Peyer's patch (tissue), 4 donors: ENCODE measurements around the gene MYOF. TPM values are rescaled to one million over a fixed set of nuclear protein-coding genes. Genes with fewer than 3 reads are reported as not detected.

ENCODE experiments used
- DNase-seq, 3 donors: peaks; one replicate each; pipeline ENCODE4 v3.0.0-alpha.2; 2017 to 2019
- H3K27ac ChIP-seq, 4 donors: fragments of 200-600 bp; sonication (generic); one replicate each; pipeline ENCODE4 v1.5.1; 2016 to 2019
- H3K27me3 ChIP-seq, 2 donors: fragments of 200-600 bp; sonication (generic); one replicate each; pipeline ENCODE4 v1.5.1; 2019
- H3K36me3 ChIP-seq, 3 donors: fragments of 200-600 bp; sonication (generic); one replicate each; pipeline ENCODE4 v1.5.1; 2016 to 2019
- H3K4me1 ChIP-seq, 4 donors: fragments of 200-600 bp; sonication (generic); one replicate each; pipeline ENCODE4 v1.5.1; 2016 to 2019
- H3K4me3 ChIP-seq, 4 donors: fragments of 200-600 bp; sonication (generic); 1 replicate in 3 of 4; 2 replicates in 1 of 4; pipeline ENCODE4 v1.5.1; 2016 to 2019; ENCODE audit warnings: mild to moderate bottlenecking in 1 of 4
- H3K9me3 ChIP-seq, 4 donors: fragments of 200-600 bp; sonication (generic); one replicate each; pipeline ENCODE4 v1.5.1; 2016 to 2019; ENCODE audit warnings: mild to moderate bottlenecking in 1 of 4
- POLR2A ChIP-seq, 2 donors: fragments of 450-650 bp; IDR thresholded peaks; one replicate each; pipeline ENCODE4 v1.5.1; 2017; ENCODE audit warnings: antibody characterized with exemption in 2 of 2, mild to moderate bottlenecking in 2 of 2, moderate library complexity in 2 of 2
- total RNA-seq, 4 donors: library from RNA; depleted of rRNA; stranded (reverse); fragments of >200 nt; gene quantifications; one replicate each; pipeline ENCODE4 v1.1.0, GENCODE V29; 2016
- TF ChIP-seq, protein P1 (sequence below), 6 experiments: fragments of 450-650 bp in 4 of 6; fragments of 200-600 bp in 2 of 6; sonication (generic) in 1 of 6; IDR thresholded peaks; one replicate each; pipeline ENCODE4 v1.5.1; 2017 to 2019; ENCODE audit warnings: antibody characterized with exemption in 6 of 6, mild to moderate bottlenecking in 3 of 6, moderate library complexity in 1 of 6

MYOF gene
- total RNA-seq, 4 donors from 2014 or later = 15.1 to 52.8 (median 24.4) TPM

DNA sequence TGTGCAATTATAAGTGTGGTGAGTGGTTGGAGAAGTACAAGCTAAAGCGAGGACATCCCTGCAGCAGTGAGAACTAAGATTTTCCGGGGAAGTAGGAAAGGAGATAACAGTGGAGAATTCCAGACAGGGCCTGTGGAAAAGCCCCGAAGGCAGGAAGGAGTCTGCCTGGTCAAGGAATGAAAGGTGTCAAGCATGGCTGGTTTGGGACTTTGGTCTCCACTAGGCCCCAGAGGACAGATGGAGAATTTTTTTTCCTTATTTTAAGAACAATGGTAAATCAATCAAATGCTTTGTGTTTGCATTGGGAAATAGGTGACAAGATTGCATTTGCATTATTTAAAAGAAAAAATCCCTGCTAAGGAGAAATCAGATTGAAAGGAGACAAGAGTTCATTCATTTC, 11.0 kb upstream of the MYOF start:
- Histone ChIP-seq H3K4me1 (peaks cover 0 to 5% (median 0%) of the 10 kb centered on the region in 4 donors), H3K27me3 (no peaks in the 10 kb centered on the region), H3K27ac (no peak overlapping the region), H3K4me3 (no peak overlapping the region), H3K9me3 (no peaks in the 10 kb centered on the region), H3K36me3 (no peaks in the 10 kb centered on the region)
- TF ChIP-seq, protein P1, sequence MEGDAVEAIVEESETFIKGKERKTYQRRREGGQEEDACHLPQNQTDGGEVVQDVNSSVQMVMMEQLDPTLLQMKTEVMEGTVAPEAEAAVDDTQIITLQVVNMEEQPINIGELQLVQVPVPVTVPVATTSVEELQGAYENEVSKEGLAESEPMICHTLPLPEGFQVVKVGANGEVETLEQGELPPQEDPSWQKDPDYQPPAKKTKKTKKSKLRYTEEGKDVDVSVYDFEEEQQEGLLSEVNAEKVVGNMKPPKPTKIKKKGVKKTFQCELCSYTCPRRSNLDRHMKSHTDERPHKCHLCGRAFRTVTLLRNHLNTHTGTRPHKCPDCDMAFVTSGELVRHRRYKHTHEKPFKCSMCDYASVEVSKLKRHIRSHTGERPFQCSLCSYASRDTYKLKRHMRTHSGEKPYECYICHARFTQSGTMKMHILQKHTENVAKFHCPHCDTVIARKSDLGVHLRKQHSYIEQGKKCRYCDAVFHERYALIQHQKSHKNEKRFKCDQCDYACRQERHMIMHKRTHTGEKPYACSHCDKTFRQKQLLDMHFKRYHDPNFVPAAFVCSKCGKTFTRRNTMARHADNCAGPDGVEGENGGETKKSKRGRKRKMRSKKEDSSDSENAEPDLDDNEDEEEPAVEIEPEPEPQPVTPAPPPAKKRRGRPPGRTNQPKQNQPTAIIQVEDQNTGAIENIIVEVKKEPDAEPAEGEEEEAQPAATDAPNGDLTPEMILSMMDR (IDR thresholded peaks at IDR 0.05) = peak in 1 of 6 experiments; percentile 11
- no peak for TF ChIP-seq POLR2A (IDR thresholded peaks at IDR 0.05)
- no peak for DNase-seq

DNA sequence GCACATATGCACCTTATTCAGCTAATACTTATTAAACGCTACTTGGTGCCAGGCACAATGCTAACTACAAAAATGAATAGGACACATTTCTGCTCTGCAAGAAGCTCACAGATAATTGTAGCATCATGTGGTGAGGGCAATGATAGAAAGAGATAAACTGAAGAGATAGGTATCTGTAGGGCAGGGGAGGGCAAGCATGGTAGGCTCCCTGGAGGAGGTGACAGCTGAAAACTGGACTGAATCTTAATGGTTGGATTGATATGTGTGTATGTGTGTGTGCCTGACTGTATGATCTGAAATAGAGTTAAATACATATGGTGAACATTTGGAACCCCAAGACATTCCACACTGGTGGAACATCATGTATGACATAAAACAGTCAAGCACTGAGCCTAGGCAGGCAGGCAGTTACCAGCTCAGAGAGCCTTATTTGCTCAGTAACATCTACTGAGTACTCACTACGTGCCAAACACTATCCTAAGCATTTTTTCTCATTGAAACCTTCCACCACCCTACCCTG, 9.5 kb upstream of the MYOF start:
- Histone ChIP-seq H3K27ac (no peak overlapping the region), H3K4me1 (peaks cover 0 to 2% (median 0%) of the 10 kb centered on the region in 4 donors), H3K27me3 (no peaks in the 10 kb centered on the region), H3K36me3 (no peaks in the 10 kb centered on the region), H3K4me3 (no peak overlapping the region), H3K9me3 (no peaks in the 10 kb centered on the region)
- TF ChIP-seq POLR2A (IDR thresholded peaks at IDR 0.05) = no peak
- TF ChIP-seq, protein P1 (IDR thresholded peaks at IDR 0.05) = no peak
- DNase-seq = no peak

DNA sequence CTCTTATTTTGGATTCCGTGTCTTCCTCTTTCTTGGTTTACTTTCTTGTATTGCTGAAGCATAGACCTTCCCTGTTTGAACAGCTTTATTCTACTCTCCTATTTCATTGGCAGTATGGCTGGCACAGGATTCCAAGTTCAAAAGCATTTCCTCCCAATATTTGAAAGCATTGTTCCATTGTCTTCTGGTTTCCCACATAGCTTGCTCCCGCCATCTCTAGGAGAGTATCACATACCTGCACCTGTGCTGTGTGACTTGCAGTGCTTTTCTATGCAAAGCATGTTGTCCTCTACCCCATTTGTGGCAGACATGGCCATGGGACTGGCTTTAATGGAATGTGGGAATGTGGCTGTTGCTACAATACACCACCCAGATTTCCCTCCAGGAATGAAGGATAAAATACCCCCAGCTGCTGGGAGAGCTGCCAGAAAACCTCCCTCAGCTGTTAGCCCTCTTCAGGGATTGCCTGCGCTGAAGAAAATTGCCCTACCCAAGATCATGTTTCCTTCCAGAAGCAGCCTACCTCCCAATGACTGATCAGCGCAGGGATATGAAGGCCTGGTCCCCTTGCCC, 6.9 kb upstream of the MYOF start:
- DNase-seq = no peak
- Histone ChIP-seq H3K27ac (no peak overlapping the region), H3K36me3 (no peaks in the 10 kb centered on the region), H3K27me3 (no peaks in the 10 kb centered on the region), H3K9me3 (no peaks in the 10 kb centered on the region), H3K4me1 (no peaks in the 10 kb centered on the region), H3K4me3 (no peak overlapping the region)
- no peak for TF ChIP-seq POLR2A (IDR thresholded peaks at IDR 0.05)
- TF ChIP-seq, protein P1 (IDR thresholded peaks at IDR 0.05) = no peak

DNA sequence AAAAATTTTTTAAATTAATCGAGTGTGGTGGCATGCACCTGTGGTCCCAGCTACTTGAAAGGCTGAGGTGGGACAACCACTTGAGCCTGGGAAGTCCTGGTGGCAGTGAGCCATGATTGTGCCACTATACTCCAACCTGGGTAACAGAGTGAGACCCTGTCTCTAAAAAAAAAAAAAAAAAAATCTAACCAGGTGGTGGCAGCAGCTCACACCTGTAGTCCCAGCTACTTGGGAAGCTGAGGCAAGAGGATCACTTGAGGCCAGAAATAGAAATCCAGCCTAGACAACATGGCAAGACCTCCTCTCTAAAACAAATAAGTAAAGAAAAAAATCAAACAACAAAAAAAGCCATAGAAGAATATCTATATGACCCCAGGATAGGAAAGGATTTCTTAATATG, 3.6 kb upstream of the MYOF start:
- H3K27me3 ChIP-seq = no peaks in the 10 kb centered on the region
- no peak overlapping the region for H3K4me3 ChIP-seq
- H3K9me3 ChIP-seq = no peaks in the 10 kb centered on the region
- no peaks in the 10 kb centered on the region for H3K4me1 ChIP-seq
- TF ChIP-seq, protein P1 (IDR thresholded peaks at IDR 0.05) = peak in 1 of 6 experiments; percentile 5
- no peak for TF ChIP-seq POLR2A (IDR thresholded peaks at IDR 0.05)
- DNase-seq = no peak
- H3K36me3 ChIP-seq = no peaks in the 10 kb centered on the region
- no peak overlapping the region for H3K27ac ChIP-seq

DNA sequence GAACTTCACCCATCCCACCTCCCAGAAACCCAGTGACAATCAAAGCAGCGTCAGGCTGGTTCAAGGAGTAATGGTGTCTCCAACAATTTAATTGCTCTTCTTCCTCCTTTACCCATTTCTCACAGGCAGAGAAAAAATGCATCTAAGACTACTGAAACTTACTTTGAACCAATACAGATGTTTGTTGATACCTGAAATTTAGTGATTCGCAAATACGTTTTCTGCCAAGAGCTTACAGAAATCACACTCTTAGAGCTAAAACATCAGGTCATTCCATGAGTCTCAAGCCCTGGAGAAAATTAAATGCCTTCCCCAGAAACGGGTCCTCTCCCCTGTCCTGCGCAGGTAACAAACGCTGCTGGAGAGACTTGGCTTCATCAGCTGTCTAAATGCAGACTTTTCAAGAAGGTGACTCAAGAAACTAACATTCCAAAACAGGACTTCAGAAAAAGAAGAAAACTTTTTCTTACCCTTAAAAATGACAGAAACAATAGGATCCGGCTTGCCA, 443 bp downstream of the MYOF start:
- Histone ChIP-seq H3K4me1 (no peaks in the 10 kb centered on the region), H3K4me3 (peak overlapping the region; percentile 28 to 61 (median 52)), H3K27me3 (no peaks in the 10 kb centered on the region), H3K27ac (peak overlapping the region; percentile 50 to 86 (median 72)), H3K36me3 (no peaks in the 10 kb centered on the region), H3K9me3 (no peaks in the 10 kb centered on the region)
- TF ChIP-seq, protein P1 (IDR thresholded peaks at IDR 0.05) = no peak
- TF ChIP-seq POLR2A (IDR thresholded peaks at IDR 0.05) = no peak
- no peak for DNase-seq
